Measurements from ENCODE around the gene SCUBE1.

The SCUBE1 gene

DNA sequence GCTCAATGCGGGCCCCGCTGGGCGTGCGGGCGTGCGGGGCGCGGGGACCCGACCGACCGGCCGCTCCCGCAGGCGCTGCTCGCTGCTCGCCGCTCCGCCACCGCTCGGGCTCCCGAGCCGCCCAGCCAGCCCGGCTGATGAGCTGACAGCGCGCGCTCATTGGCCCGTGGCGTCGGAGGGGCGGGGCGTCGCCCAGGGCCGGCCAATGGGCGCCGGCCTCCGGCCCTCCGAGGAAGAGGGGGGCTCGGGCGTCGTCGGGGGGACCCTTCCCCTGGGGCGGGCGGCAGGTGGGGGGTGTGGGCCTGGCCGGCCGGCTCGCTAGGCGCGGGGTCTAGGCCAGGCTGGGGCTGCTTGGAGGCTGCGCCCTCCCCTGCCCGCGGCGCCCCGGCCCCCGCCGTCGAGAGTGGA, at the start of gene SCUBE1:
Gene SCUBE1 (minus strand): TSS at position 111 of the 408 bp plus-strand sequence. CDS start 111 bp downstream, outside the sequence.
- peak; percentile 73 for DNase-seq

DNA sequence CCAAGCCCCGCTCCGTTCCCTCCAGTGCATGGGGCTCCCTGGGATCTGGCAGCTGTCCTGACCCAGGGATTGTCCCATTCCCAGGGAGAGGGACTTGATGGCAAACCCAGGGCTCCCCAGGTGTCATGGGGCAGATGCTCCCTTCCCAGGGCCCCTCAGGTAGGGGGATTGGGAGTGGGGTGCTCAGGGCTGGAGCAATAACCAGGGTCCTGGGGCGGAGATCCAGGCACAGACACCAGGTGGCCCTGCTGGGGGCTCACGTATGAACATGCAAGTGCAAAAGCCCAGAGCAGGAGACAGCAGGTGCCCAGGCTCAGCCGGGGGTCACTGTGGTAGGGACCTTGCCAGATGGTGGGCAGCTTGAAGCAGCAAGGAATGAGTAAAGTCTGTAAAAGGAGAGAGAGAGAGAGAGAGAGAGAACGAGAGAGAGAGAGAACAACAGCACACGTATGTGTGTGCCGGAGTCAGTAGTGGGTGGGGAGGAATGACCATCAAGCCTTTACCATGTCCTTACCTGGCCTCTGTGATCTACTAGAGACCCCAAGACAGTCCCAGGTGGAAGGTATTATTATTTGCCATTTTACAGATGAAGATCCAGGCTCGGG, 49.3 kb upstream of the SCUBE1 start:
- DNase-seq, result no peak

DNA sequence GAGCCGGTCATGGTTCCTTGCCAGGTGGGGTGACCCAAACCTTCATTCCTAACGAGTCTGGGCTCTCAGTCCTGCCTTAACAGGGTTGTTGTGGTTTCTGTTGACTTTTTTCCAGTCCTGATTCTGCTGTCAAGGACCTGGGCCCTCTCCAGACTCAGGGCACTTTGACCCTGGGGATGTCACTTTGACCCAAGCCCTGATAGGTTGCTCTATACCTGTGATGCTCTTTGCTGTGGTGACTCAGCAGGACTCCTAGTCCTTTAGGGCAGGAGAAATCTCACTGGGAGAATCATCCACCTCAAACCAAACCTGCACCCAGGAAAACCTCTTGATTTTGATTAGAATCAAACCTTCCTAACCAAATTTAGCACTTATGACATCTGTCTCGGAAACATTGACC, 48.1 kb upstream of the SCUBE1 start:
- DNase-seq, result no peak

DNA sequence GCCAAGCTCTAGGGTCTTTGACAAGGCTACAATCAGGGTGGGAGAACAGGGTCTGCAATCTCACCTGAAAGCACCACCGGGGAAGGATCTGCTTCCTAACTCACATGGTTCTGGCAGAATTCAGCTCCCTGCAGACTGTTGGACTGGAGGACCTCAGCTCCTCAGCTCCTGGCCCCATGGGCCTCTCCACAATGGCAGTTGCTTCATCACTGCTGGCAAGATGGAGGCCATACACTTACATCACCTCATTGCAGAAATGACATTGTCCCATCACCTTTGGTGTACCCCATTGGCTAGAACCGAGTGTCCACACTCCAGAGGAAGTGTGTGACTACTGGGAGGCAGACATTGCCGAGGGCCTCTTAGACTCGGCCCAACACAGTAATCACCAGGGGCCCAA, 47.7 kb upstream of the SCUBE1 start:
- no peak for DNase-seq

DNA sequence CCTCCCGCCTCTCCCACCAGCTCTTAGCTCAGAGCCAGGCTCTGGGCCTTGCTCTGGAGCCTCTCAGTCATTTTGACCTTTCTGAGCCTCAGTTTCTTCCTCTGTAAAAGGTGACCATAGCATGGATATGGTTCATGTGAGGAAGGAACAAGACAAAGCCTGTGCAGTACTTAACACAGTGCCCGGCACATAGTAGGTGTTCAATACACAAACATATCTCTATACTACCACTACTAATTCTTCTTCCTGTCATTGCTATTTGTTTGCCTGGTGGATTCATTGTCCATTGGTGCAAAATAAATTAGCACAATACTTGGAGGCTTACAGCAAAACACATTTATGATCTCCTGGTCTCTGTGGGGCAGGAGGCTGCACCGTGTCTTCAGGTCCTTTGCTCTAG, 47.0 kb upstream of the SCUBE1 start:
- DNase-seq, result no peak

DNA sequence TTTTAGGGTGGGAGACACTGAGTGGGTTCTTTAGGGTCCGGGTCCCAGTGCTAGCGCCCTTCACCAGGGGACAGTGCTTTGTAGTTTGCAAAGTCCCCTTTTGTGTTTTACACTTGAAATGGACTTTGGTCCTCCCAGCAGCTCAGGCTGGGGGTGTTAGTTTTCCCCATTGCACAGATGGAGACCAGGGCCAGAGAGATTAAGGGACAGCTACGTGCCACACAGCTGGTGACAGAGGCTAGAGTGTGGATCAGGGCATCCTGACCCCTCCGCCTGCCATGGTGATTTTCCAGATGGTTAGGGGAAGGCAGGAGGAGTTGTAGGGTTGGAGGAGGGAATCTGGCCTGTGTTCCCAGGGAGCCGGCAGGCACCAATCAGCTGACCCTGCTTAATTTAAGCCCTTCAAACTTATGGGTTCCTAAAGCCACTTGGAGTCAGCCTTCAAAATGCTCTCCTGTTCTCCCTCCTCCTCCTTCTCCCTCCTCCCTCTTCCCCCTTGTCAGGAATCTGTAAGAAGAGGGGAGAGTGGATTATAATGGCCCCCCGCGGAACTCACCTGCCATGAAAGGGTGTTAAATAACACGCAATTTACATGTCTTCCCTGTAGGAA, 46.2 kb upstream of the SCUBE1 start:
- DNase-seq, result no peak

DNA sequence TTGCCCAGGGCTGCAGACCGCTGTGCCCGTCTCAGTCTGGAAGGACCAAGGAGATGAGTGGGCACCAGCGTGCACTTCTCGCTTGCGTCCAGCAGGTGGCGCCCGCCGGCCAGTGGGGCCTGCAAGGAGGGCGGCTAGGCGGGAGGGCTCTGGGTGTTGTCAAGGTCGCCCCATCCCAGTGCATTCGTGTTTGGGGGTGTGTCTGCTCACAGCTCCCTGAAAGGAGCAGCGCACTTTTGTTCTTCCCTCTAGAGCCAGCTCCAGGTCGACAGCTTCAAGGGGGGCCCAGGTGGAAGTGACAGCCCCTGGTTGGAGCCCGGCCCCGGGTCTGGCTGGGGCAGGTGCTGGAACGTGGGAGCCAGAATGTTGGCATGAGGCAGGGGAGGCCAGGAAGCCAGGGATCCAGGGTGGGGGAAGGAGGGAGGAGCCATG, 45.3 kb upstream of the SCUBE1 start:
- DNase-seq, result peak; percentile 70

DNA sequence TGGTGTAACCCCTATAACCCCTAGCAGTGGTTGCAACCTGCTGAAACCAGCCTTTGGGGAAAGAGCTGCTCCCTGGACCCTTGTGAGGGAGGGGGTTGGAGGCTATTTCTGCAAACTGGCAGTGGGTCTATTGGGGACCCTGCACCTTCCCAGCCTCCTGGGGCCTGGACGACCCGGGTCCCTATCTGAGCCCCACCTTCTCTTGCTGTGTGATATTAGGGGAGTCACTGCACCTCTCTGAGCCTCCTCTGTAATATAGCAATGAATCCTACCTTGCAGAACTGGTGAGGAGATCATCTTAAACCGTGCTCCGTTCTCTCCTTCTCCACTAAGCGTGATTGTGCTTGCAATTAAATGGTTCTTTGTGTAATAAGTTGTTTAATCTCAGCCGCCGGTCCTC, 44.6 kb upstream of the SCUBE1 start:
- no peak for DNase-seq

DNA sequence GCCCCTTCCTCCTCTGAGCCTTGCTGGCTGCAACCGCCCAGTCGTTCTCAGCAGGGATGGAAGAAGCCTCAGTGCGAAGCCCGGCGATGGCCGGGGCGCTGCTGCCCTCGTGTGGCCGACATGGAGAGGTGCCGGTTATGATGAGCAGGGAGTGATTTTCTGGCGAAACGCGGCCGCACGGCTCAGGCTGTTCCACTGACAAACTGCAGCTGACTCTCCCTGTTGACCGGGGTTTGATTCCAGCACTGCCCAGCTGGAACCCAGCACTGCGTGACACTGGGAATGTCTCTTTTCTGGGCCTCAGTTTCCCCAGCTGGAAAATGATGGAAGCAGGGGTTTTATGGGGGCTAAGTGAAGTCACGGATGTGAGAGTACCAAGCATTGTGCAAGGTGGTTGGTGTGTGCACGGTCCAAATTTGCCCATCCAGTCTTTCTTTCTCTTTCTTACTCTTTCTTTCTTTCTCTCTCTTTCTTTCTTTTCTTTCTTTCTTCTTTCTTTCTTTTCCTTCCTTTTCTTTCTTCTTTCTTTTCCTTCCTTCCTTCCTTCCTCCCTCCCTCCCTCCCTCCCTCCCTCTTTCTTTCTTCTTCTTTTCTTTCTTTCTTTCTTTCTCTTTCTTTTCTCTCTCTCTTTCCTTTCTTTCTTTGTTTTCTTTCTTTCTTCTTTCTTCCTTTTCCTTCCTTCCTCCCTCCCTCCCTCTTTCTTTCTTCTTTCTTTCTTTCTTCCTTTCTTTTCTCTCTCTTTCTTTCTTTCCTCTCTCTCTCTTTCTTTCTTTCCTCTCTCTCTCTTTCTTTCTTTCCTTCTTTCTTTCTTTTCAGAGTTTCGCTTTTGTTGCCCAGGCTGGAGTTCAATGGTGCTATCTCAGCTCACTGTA, 42.8 kb upstream of the SCUBE1 start:
- peak; percentile 69 for DNase-seq

DNA sequence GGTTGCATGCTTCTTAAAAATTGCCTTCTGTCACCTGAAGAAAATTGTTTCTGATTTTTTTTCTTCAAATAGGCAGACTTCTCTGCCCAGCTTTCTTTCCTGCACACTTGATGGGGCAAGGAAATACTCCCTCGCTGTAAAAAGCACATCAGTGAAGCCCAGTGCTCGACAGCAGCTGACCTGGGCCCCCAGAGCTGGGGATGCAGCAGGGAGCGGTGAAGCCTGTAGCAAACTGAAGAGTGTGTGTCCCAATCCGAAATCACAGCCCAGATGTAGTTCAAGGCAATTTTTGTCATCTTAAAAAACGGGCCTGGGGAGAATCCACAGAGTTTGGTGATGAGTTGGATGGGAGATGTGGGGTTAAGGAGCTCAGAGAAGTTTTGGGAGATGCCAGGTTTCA, 41.7 kb upstream of the SCUBE1 start:
- no peak for DNase-seq

DNA sequence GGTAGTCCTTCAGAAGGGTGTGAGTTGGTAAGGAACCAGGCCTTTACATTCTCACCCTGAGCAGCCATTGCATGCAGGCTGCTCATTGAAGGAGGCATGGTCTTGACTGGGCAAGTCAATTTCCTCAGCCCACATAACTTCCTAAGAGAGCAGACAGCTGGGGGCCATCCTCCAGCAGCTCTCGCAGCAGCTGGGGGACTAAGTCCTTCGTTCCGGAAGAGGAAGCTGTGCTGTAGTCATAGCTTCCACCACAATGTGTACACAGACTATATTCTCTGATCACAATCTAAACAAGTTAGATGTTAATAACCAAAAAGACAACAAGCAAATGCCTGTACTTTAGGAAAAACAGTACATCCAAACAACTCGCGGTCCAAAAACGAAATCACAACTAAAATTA, 38.5 kb upstream of the SCUBE1 start:
- no peak for DNase-seq

DNA sequence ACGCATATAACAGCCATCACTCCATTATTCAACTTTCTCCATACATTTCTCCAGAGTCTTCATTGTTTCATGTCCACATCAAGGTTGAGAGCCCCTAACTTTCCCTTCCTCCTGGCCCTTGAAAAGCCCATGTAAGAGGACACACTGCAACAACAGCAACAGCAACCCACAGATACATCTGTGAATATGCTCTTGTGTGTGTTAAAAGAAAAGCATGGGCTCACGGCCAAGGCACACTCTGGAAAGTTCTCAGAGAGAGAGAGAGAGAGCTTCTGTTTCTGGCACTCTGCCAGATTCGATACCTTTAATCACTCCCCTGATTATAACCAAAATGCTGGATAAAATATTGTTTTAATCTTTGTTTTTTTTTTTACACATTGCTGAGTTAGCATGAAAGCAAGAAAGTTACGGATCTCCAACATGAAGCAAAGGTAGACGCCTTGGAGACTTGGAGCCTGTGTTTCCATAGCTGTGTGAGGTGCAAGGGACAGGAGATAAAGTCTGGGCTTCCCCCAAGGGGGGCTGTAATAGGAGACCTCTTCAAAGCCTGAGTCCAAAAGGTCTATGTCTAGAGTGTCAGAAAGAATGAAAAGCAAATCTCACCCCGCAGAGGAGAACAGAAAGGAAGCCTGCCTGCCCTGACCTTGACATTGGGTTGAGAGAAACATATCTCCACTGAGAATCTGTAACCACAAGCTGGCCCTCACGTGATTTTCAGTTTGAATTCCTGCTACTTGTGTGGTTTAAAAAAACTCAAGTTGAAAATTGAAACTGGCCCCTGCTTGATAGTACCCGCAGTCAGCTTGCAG, 34.9 kb upstream of the SCUBE1 start:
- no peak for DNase-seq

DNA sequence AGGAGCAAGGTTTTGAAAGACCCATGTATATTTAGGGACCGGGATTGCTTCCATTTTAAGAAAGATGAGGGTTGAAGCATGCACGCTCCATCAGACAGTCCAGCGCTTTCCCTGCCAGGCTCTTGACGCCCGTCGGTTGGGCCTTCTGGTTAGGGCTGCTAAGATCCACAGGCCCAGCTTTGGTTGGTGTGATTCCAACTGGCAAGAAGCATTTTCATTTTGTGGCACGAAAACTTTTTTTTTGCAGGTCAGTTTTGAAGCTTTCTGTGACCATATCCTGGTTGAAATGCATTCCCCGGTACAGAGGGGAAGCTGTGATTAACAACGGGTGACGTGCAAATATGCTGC, 34.4 kb upstream of the SCUBE1 start:
- no peak for DNase-seq

DNA sequence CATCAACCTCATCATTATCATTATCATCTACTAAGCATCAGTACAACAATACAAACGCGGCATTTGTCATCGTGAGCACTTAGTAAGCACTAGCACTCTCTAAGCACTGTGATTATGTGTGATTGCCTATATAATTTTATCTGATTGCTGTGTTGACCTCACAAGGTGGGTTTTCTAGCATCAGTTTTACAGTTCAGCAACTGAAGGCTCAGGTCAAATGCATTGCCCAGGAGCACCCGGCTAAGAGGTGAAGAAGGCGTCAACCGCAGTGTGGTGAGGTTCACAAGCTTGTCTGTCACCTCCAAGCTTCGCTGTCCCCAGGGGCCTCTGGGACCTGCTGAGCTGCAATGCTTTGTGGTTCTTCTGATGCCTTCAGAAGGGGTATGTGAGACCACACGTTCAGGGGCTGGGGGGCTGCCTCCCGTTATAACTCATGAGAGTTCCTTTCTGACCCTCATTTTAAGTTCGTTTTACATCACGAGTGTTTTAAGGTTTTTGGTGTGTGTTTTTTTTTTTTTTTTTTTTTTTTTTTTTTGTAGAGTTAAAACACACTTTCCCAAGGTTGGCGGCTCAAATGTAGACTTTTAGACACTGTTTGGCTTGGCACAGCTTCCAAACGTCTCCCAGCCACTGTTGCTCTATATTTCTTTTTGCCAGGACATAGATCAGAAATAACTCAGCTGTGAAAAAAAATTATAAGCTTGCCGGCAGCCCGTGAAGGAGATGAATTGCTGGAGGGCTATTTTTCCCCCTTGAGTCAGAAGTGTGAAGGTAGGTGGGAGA, 33.8 kb upstream of the SCUBE1 start:
- no peak for DNase-seq

DNA sequence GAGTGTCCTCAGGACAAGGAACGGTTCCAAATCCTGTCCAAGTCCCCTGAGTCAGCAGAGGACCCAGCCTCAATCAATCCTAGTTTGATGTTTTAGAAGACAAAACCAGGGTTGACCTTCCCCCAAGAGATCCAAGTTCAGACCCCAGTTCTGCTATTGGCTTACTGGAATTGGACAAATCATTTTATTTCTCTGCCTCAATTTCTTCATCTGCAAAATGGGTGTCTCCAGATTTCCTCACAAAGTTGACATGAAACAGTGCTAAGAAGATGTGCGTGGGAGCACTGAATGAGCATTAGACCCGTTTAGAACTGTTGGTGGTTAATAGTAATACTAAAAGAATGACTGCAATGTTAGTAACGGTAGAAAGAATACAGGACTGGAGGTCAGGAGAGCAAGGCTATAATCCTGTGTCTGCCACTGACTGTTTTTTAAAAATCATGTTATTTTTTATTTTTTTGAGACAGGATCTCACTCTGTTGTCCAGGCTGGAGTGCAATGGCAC, 32.8 kb upstream of the SCUBE1 start:
- no peak for DNase-seq

DNA sequence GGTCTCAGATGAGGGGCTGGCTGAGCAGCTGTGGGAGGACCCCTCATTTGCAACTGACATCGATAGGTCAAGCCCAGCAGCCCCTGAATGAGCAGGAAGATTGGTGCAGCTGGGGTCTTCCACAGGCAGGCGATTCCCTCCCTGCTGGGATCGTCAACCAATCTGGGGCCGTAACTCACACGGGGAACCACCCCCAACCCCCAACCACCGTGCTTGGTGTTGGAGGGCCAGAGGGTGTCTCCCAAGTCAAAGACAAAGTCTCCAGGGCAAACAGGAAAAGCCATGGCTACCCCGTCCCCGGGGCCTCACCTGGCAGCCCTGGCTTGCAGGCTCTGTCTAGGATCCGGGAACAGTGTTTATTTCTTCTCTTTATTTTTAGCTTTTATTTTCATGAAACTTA, 26.9 kb upstream of the SCUBE1 start:
- no peak for DNase-seq

DNA sequence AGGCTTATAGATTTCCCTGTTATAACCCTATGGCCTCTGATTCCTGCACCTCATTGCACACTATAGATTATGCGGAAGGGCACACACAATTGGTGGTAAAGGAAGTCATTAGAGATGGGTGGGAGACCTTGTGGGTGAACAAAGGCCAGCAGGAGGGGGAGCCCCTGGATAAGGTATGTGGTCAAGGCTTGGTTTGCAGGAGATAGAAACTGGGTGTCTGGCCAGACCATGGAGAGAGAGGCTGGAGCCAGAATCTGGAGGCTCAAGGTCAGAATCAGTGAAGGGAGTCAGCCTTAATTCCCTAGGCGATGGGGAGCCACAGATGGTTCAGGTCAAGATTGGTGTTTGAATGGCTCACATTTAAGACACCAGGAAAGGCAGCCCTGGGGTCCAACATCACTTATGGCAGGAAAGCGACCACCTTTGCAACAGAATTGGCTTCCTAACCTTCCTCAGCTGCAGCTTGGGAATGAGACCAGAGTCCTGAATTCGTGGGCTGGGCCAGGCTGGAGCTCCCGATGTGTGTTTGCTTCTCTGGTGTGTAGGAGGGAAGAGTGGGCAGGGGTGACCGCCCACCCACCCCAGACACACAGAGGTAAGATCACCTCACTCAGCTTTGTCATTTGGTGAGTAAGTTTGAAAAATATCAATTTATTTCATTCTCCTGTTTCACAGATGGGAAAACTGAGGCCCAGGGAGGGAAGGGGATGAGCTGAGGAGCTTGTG, 22.7 kb upstream of the SCUBE1 start:
- DNase-seq, result no peak

DNA sequence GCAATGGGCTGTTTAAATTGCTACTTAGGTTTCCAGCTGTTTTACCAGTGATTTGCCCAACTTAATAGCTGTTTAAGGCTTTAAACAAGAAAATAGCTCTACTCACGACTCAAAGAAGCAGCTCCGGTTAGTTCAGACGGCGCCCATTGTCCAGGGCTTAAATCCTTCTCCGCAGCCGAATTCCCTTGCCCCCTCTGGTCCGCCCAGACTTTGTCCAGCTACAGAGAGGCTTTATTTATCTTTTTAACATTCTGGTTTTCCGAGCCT, 20.9 kb upstream of the SCUBE1 start:
- no peak for DNase-seq

DNA sequence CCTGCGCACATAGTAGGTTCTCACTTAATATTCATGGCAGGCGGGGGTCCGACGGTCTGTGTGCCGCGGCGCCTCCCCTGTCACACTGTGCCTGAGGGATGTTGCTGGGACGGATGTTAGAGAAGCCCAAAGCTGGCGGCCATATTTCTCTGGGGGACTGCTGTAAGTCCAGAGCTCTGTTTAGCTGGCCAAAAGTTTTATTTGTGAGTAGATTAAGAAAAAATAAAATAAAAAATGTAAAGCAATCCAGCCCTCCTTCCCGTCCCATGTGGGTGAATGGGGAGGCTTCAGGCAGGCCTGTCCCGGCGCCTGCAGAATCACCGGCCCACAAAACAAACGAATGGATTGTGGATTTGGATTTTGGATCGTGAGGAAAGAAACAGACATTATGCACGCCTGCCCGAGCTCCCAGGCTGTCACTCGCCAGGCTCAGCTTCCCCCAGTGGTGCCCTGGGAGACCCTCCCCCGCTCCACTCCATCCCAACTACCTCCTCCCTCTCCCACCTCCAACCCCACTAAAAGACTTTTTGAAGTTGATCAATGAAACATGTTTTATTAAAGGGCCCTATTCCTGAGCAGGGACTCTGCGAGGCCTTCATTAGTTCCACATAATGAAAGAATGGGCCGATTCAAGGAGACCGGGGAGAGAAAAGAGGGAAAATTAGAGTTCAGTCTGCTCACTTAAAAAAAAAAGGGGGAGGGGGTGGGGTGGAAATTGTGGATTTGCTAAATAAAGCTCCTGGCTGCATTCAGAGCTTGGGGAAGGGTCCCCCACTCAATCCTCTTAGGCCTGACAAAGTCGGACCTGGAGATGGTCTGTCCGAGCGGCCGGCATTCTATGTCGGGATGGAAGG, 20.4 kb upstream of the SCUBE1 start:
- no peak for DNase-seq

DNA sequence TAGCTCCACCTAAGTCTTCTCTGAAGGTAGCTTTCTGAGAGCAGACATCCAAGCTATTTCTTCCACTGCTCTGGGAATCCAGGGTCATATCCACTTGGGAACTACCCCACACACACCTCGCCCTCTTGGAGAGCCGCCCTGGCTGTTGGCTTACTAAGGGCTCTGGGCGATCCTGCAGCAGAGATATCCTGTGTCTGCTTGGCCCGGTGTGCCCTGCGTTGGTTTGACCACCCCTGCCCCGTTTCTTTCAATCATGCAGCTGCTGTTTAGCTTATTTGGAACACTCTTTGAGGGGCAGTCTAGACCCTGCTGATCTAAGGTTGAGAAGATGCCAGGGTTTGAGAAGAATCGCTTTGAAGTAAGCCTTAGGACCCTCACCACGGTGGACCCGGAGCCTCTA, 17.4 kb upstream of the SCUBE1 start:
- DNase-seq, result no peak

DNA sequence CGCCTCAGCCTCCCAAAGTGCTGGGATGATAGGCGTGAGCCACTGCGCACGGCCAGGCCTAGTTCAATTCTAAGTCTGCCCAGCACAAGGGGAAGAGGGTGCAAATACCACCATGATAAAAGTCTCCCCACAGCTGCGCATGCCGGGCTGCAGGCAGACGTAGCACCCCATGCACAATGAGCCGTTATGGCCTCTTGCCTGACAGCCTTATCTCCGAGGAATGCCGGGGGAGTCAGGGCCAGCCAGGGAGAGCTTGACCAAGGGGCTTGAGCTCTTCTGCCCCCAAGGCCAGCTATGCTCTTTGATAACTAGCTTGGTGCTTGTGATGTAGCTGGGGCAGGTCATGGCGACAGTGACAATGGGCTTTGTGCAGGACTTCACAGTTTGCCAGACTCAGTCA, 13.7 kb upstream of the SCUBE1 start:
- no peak for DNase-seq

Measured in NCI-H2171 (cell line).